Neural cell (in vitro differentiated cells): ENCODE results near the gene KDM1B.

Experiments used
- EP300 ChIP-seq: fragments of 450-650 bp; conservative IDR thresholded peaks from 2 replicates; pipeline ENCODE4 v1.6.1; 2014; ENCODE audit warnings: antibody characterized with exemption, mild to moderate bottlenecking, moderate library complexity; ENCODE audit not compliant: poor library complexity, severe bottlenecking
- EZH2 ChIP-seq: fragments of 200-600, 300-800 bp; shearing (Covaris generic), sonication (generic); IDR thresholded peaks from 2 replicates; pipeline ENCODE4 v1.6.1; 2014; ENCODE audit warnings: antibody characterized with exemption, low read length, borderline replicate concordance, mild to moderate bottlenecking; ENCODE audit not compliant: insufficient read depth, poor library complexity, severe bottlenecking
- POLR2AphosphoS5 ChIP-seq: IDR thresholded peaks from 2 replicates; pipeline ENCODE4 v1.6.1; 2012
- RAD21 ChIP-seq: fragments of 450-650 bp; conservative IDR thresholded peaks from 2 replicates; pipeline ENCODE4 v1.6.1; 2014; ENCODE audit warnings: antibody characterized with exemption, mild to moderate bottlenecking, moderate library complexity
- SMC3 ChIP-seq: fragments of 450-650 bp; conservative IDR thresholded peaks from 2 replicates; pipeline ENCODE4 v1.6.1; 2014; ENCODE audit warnings: antibody characterized with exemption, mild to moderate bottlenecking, moderate library complexity; ENCODE audit not compliant: poor library complexity
- TAF1 ChIP-seq: IDR thresholded peaks from 2 replicates; pipeline ENCODE4 v1.6.1; 2012; ENCODE audit warnings: low read depth
- TF ChIP-seq, protein P1 (sequence below): fragments of 450-650 bp; IDR thresholded peaks from 2 replicates; pipeline ENCODE4 v1.5.1; 2014; ENCODE audit warnings: antibody characterized with exemption, mild to moderate bottlenecking, moderate library complexity; ENCODE audit not compliant: poor library complexity, severe bottlenecking

DNA sequence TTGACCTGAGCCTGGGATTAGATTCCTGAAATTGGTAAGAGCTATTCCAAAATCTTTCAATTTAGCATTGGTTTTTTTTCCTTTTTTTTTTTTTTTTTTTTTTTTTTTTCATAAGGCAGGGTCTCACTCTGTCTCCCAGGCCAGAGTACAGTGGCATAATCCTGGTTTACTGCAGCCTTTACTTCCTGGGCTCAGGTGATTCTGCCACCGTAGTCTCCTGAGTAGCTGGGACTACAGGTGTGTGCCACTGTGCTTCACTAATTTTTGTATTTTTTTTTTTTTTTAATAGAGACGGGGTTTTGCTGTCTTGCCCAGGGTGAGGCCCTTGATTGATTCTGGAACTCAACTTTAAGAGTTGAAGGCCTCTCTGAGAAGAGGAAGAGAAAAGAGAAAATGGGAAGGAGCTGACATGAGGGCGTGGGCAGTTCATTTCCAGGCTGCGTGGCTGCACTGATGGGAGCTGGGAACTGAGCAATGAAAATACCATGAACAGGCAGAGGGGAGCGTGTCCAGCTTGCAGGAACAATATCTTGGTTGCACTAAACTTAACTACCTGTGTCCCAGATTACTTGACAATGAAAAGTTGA, 24.6 kb downstream of the KDM1B start:
- TF ChIP-seq POLR2AphosphoS5 (no peak), EZH2 (no peak), RAD21 (no peak), EP300 (no peak), TAF1 (no peak), SMC3 (no peak)
- TF ChIP-seq, protein P1, sequence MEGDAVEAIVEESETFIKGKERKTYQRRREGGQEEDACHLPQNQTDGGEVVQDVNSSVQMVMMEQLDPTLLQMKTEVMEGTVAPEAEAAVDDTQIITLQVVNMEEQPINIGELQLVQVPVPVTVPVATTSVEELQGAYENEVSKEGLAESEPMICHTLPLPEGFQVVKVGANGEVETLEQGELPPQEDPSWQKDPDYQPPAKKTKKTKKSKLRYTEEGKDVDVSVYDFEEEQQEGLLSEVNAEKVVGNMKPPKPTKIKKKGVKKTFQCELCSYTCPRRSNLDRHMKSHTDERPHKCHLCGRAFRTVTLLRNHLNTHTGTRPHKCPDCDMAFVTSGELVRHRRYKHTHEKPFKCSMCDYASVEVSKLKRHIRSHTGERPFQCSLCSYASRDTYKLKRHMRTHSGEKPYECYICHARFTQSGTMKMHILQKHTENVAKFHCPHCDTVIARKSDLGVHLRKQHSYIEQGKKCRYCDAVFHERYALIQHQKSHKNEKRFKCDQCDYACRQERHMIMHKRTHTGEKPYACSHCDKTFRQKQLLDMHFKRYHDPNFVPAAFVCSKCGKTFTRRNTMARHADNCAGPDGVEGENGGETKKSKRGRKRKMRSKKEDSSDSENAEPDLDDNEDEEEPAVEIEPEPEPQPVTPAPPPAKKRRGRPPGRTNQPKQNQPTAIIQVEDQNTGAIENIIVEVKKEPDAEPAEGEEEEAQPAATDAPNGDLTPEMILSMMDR, result no peak
